GM12875 (cell line): ENCODE results near the gene TTC27.
"Not testable (repeated sequence)": the region's sequence is repeated elsewhere in the genome, so short reads cannot be mapped to it uniquely, and the experiment has no call there.

Experiments
- H3K4me3 ChIP-seq: one replicate; pipeline ENCODE4 v1.5.1; 2011; ENCODE audit warnings: low read depth, low read length, control low read depth
- TF ChIP-seq, protein P1 (sequence below): IDR thresholded peaks from 2 replicates; pipeline ENCODE4 v1.5.1; 2011; ENCODE audit warnings: low read depth, mild to moderate bottlenecking, control low read depth, inconsistent platforms, low read length, moderate library complexity, borderline replicate concordance; ENCODE audit not compliant: insufficient read depth

Gene TTC27

DNA sequence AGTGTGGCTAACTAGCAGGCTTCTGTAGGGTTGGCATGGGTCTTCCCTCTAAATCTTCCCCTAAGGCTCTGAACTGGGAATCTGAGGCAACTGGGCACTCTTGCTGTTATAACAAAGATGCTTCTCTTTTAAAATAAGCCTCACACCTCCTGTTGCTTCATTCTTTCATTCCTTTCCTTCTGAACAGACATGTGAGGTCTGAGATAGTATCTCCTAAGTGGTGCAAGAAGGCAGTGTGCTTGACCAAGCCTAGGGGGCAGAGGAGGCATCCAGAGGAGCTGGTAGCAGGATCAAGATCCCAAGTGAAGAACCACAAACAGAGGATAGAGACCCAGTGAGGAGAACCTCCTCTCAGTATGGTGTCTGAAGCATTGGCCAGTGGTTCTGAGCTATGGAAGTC lies 90.9 kb downstream of the TTC27 start:
- H3K4me3 ChIP-seq, result no peak overlapping the region
- TF ChIP-seq, protein P1, sequence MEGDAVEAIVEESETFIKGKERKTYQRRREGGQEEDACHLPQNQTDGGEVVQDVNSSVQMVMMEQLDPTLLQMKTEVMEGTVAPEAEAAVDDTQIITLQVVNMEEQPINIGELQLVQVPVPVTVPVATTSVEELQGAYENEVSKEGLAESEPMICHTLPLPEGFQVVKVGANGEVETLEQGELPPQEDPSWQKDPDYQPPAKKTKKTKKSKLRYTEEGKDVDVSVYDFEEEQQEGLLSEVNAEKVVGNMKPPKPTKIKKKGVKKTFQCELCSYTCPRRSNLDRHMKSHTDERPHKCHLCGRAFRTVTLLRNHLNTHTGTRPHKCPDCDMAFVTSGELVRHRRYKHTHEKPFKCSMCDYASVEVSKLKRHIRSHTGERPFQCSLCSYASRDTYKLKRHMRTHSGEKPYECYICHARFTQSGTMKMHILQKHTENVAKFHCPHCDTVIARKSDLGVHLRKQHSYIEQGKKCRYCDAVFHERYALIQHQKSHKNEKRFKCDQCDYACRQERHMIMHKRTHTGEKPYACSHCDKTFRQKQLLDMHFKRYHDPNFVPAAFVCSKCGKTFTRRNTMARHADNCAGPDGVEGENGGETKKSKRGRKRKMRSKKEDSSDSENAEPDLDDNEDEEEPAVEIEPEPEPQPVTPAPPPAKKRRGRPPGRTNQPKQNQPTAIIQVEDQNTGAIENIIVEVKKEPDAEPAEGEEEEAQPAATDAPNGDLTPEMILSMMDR, result no peak

DNA sequence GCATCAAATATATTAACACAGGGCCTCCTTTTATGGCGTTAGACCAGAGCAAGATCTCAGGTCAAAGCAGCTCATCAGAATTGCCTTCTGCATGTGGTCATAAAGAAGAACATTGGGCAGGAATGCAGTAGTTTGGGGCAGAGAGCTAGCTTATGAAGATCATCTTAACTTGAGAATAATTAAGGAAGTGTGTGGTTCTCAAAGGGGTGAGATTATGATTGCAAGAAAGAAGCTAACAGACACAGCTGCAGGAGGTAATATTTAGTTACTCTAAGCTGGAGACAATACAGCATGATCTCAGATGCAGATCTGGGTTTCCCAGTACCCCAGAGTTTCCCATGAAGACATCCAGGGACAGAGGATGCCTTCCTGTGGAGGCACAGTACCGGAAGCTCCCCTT lies 91.6 kb downstream of the TTC27 start:
- TF ChIP-seq, protein P1, result no peak
- no peak overlapping the region for H3K4me3 ChIP-seq

DNA sequence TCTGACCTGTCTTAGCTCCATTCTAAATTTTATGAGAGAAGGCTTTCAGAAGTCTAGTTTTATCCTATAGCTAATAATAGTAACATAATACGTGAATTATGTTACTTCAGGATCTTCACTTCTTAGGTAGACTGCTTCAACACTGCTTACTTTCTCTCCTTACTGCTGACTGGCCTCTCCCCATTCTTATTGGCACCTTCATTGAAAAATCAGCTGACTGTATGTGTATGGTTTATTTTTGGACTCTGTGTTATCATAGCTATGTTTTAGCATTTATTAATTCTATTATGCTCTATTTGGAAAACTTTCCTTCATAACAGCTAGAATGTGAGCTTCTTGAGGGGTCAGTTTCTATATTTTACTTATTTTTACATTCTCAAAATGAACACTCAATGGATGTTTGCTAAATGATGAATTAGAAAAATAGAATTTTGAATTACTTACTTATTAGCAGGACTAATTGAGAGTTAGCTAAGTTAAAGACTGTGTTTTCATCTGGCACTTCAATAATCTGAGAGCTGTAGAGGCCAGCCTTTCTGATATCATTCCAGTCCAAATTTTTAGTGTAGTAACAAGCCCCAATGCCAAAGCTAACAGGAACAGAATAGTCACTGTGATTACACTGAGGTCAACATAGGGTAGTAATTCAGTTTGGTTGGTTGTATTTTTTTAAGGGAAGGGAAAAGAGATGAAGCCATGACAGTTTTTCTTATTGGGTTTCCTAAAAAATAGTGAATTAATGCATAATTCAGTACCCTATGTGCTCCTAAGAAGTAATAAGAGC lies 92.3 kb downstream of the TTC27 start:
- no peak overlapping the region for H3K4me3 ChIP-seq
- TF ChIP-seq, protein P1, result no peak

DNA sequence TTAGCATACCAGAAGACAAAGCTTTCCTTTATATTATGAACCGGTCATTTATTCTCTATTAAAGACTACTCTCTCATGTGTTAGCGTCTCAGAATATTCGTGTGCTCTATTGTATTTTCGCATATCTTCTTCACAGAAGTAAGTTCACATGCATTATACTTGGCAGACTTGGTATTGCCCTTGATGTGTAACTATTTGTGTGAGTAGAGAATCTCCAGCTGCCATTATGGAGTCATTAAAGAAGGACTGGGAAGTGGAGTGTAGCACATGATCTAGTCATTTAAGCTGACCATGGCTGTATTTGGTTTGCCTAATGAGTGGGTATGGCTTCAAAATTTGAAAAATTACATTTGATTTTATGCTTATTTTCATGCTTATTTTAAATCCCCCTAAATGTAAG lies 92.9 kb downstream of the TTC27 start:
- TF ChIP-seq, protein P1, result no peak
- no peak overlapping the region for H3K4me3 ChIP-seq

DNA sequence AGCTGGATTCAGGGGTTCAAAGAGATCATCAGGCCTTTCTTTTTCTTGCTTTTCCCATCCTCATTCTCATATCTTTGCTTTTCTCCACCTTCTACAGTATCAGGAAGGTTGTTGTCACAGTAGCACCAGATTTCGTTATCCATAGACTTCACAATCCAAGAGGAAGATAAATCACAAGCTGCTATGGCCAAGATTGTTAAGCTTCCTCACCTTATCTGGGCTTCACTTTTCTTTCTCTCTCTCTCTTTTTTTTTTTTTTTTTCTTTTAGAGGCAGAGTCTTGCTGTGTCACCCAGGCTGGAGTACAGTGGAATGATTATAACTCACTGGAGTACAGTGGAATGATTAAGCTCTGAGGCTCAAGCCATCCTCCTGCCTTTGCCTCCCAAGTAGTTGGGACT lies 93.5 kb downstream of the TTC27 start:
- TF ChIP-seq, protein P1, result no peak
- no peak overlapping the region for H3K4me3 ChIP-seq

DNA sequence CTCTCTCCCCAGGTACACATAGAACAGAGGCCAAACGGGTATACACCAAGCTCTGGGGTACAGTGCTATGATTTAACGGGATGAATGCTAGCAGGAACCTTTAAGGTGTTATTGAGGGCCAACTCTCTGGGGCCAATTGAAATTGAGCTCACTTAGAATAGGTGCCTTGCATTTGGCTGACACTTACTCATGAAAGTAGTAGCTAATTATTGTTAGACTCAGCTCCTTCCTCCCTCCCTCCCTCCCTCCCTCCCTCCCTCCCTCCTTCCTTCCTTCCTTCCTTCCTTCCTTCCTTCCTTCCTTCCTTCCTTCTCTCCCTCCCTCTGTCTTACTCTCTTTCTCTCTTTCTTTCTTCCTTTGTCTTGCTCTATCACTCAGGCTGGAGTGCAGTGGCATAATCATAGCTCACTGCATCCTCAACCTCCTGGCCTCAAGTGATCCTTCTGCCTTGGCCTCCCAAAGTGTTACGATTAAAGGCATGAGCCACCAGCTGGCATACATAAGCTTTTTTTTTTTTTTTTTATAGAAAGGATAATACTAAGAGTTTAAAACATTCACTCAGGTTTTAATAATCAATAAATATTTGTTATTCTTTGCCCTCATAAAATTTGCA lies 95.7 kb downstream of the TTC27 start:
- no peak overlapping the region for H3K4me3 ChIP-seq
- TF ChIP-seq, protein P1, result no peak

DNA sequence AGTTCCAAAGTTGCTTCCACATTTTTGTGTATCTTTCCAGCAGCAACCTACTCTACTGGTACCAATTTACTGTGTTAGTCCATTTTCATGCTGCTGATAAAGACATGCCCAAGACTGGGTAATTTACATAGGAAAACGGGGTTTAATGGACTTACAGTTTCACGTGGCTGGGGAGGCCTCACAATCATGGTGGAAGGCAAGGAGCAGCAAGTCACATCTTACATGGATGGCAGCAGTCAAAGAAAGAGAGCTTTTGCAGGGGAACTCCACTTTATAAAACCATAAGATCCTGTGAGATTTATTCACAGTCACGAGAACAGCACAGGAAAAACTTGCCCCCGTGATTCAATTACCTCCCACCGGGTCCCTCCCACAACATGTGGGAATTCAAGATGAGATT lies 98.8 kb downstream of the TTC27 start:
- H3K4me3 ChIP-seq, result not testable (repeated sequence)
